IPS-NIHi7 (cell line): Measurements from ENCODE around the gene ATG7.
"Not testable (repeated sequence)": the region's sequence is repeated elsewhere in the genome, so short reads cannot be mapped to it uniquely, and the experiment has no call there.

Experiments used
- DNase-seq: peaks from one replicate; pipeline ENCODE4 v3.0.0; 2012; ENCODE audit warnings: mixed read lengths; ENCODE audit errors: extremely low spot score

ATG7 gene

DNA sequence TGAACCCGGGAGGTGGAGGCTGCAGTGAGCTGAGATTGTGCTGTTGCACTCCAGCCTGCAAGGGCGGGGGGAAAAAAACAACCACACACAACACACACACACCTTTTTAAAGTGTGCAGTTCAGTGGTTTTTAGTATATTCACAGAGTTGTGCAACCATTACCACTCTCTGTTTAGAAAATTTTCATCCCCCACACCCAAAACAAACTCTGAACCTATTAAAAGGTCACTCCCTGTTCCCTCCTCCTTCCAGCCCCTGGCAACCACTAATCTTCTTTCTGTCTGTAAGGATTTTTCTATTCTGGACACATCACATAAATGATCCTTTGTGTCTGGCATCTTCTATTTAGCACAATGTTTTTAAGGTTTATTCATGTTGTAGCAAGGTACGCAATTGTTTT, 159.1 kb downstream of the ATG7 start:
- DNase-seq = no peak

- no peak for DNase-seq
These were observed 161.9 kb downstream of the ATG7 start for GRCh38 chr3:11434017-11434526.

GRCh38 chr3:11434563-11435096, 162.4 kb downstream of the ATG7 start:
- DNase-seq = no peak

DNA sequence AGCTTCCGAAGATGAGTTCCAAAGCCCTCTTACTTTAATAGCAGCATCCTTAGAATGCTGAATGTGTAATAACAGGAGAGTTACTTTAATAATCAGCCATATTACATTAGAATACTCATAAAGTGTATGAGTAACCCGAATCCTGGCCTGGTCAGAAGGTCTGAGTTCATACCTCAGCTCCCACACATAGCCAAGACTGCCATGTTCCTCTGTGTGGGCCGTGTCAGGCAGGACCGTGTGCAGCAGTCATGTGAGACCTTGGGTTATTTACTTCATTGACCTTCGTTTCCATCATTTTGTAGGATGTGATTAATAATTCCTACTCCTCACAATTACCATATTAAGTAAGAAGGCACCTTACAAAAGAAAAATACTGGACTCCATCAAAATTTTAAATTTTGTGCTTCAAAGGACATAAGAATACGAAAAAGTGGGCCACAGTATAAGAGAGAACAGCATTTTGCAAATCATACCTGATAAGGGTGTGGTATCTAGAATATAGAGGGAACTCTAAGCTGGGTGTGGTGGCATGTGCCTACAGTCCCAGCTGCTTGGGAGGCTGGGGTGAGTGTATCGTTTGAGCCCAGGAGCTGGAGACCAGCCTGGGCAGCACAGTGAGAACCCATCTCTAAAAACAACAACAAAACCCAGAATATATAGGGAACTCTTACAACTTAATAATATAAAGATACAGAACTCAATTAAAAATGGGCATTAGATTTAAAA, 163.4 kb downstream of the ATG7 start:
- no peak for DNase-seq

GRCh38 chr3:11436775-11437174, 164.6 kb downstream of the ATG7 start:
- no peak for DNase-seq

DNA sequence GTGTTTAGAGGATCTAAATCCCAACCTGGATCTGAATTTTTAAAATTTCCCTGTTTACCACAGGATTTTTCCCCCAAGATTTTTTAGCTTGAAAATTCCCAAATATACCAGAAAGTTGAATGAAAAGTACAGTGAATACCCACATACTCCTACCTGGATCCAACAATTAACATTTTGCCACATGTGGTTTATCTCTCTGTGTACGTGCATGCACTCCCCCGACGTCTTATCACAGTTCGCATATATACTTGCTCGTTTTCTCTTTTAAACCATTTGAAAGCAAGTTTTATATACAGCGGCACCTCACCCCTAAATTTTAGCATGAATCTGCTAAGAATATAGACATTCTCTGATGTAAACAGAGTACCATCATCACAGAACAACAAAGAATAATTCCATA, 165.3 kb downstream of the ATG7 start:
- DNase-seq = no peak

DNA sequence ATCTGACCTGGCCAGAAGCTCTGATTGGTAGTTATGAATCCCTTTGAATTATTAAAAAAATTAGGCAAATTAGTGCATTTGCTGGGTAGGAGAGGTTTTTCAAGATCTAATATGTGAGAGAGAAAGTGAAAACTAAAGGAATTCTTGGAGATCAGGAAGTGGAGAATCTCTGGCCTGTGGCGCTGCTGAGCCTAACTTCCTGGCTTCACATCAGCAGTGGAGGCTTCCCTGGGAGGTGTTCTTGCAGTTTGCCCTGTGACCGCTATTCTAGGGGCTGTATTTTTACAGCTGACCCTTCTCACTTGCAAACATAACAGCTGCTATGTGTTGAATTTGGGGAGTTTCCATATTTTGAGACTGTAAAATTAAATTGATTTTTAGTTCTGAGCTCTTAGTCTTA, 166.4 kb downstream of the ATG7 start:
- DNase-seq = peak; percentile 25

- DNase-seq = not testable (repeated sequence)
These were observed 169.1 kb downstream of the ATG7 start for GRCh38 chr3:11441346-11441745.

GRCh38 chr3:11444404-11444803, 172.2 kb downstream of the ATG7 start:
- no peak for DNase-seq

- DNase-seq = not testable (repeated sequence)
These were observed 173.0 kb downstream of the ATG7 start for GRCh38 chr3:11445193-11445592.

GRCh38 chr3:11445883-11446282, 173.7 kb downstream of the ATG7 start:
- no peak for DNase-seq

- no peak for DNase-seq
These were observed 175.5 kb downstream of the ATG7 start for GRCh38 chr3:11447584-11448200.

- no peak for DNase-seq
These were observed 177.8 kb downstream of the ATG7 start for GRCh38 chr3:11450015-11450414.

GRCh38 chr3:11452312-11452711, 180.1 kb downstream of the ATG7 start:
- no peak for DNase-seq

DNA sequence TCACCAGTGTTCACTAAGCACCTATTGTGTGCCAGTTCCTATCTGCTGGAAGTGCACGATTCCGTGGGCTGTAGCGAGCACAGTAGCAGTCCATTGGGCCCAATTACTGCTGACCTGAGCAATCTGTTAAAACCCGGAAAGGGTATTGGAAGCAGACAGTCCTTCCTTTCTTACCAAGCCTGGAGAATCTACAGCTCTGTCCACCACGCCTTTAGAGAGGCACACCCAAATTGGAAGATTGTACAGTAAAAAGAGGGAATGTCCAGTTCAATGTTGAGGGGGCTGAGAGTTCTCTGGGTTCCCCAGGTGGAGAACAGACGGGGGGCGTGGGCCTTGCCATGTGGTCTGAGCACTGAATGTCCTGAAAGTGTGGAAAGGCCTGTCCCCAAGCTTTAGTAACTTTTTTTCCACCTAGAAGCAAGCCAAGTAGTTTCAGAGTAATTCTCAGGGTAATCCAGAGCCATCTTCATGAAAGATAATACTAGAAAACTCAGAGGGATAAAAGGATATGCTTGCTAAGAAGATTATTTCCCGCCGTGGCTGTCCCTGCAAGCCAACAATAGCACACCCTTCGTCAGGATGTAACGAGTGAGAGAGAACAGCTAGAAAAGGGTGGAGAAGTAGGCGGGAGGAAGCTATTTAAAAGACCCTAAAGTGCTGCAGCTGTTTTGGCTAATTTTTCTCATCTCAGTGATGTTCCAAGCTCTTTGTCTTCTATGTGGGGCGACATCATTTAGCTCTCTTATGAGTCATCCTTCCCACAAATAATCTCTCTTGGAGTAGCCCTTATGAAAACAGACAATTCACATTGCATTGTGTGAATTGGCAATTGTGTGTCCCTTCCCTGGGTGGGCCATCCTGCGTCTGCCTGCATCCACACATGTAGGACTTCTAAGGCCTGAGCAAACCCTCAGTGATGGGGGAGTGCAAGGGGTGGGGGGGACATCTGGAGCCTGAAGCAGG, 181.0 kb downstream of the ATG7 start:
- no peak for DNase-seq

DNA sequence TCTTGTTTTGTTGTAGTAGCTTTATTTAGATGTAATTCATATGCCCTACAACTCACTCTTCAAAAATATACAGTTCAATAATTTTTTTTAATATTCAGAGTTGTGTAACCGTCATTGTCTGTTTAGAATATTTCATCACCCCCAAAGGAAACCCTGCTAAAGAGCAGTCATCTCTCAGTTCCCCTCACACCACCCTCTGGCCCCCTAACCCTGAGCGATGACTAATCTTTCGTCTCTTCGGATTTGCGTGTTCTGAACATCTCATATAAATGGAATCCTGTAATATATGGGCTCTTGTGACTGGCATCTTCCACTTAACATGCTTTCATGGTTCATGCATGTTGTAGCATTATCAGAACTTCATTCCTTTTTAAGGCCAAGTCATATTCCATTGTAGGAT, 183.8 kb downstream of the ATG7 start:
- no peak for DNase-seq

- no peak for DNase-seq
These were observed 184.9 kb downstream of the ATG7 start for GRCh38 chr3:11457135-11457534.

DNA sequence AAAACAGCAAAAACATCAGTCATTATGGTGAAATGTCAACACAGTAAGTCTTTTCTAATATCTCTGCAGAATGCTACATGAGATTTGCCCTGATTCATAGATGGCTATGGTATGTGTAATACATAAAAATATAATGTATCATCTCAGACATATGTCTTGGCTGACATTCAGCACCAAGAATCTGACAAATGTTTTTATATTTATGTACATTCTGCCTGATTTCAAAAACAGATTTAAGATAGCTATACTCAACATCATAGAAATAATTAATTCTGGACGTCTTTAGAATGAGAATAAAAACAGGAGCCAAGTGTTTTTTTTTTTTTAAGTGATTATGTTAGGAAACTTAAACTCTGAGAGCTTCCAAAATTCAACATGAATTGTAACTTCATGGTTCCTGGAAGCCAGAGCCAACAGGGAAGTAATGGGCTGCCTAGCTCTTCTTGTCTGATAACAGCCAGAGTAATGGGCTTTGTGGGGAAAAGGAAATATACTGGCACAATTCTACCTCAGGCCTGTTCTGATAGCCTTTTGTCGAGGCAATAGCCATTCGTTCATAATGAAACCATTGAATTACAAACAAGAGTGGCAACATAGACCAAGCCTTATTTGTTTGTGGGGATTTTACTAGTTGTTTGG, 187.1 kb downstream of the ATG7 start:
- DNase-seq = no peak

GRCh38 chr3:11461226-11461625, 189.0 kb downstream of the ATG7 start:
- no peak for DNase-seq

DNA sequence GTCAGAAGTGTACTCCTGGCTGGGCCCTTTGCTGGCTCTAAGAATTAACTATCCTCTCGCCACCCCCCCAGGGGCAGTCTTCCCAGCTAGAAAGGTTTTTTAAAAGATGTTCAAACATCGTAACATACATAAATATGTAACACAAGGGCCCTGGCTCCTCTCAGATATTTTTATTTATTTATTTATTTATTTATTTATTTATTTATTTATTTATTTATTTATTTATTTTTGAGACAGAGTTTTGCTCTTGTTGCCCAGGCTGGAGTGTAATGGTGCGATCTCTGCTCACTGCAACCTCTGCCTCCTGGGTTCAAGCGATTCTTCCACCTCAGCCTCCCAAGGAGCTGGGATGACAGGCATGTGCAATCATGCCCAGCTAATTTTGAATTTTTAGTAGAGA, 190.5 kb downstream of the ATG7 start:
- not testable (repeated sequence) for DNase-seq

GRCh38 chr3:11463591-11463990, 191.4 kb downstream of the ATG7 start:
- no peak for DNase-seq
